ENCODE results near the gene ZNF580.

DNA sequence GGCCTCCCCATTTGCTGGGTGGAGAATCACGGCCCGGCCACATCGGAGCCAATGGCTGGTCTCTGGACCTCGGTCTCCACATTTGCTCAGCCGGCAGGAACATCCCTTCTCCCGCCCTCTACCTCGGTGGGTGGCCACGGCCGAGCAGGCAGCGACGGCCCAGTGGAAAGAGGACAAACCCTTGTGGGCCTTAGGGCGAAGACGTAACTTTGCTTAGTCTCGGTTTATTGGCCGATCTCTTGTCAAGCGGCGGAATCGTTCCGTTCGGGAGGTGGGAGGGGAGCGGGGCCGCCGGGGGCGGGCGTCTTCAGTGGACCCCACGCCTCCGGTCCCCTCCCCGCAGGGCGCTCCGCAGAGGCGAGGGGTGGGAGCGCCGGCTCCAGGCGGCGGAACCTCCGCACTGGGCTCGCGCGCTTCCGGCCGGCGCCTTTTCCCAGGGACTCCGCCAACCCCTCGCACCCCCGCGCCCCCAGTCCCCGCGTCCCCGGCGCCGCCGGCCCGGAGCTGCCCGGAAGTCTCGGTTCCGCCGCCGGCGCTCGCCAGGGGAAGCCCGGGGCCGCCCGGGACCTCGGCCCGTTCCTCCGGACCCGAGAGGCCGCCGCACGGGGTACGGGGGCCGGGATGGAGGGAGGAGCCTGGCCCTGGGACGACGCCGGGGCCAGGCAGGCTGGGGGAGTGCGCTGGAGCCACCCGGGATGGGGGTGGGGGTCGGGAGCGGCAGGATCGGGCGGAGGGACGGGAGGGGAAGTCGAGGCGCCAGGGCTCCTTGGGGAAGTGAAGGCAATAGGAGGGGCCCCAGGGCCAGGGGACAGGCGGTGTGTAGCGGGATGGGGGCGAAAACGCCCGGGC lies at the start of gene ZNF580:
- peak; percentile 18 for TF ChIP-seq POLR2A (IDR thresholded peaks at IDR 0.05; ENCODE audit: low read length)
- TF ChIP-seq GATA1 (IDR thresholded peaks at IDR 0.05; ENCODE audit: low read depth, low read length), result no peak
